GM23338 (cell line): Measurements from ENCODE around the gene AKT1S1. TPM values are rescaled to one million over a fixed set of nuclear protein-coding genes. Genes with fewer than 3 reads are reported as not detected.

Experiments
- ATAC-seq: fragments of 200-7000 bp; cut with Tn5 transposase; 3 replicates; pipeline ENCODE4 v1.9.1; 2020
- DNase-seq: peaks from one replicate; pipeline ENCODE4 v3.0.0-alpha.2; 2015; ENCODE audit warnings: low spot score
- H2AFZ ChIP-seq: fragments of 200-600 bp; sonication (generic); 2 replicates; pipeline ENCODE4 v1.8.0; 2016; ENCODE audit warnings: antibody characterized with exemption, mild to moderate bottlenecking, moderate library complexity
- H3F3A ChIP-seq: fragments of 200-600 bp; sonication (generic); replicated peaks from 2 replicates; pipeline ENCODE4 v1.8.0; 2017; ENCODE audit warnings: antibody characterized with exemption, mixed run types, low read depth
- H3K27ac ChIP-seq: fragments of 200-600 bp; sonication (generic); 2 replicates; pipeline ENCODE4 v1.6.1; 2016; ENCODE audit warnings: low read depth
- H3K27me3 ChIP-seq: fragments of 200-600 bp; sonication (generic); 2 replicates; pipeline ENCODE4 v1.8.0; 2016; ENCODE audit warnings: mild to moderate bottlenecking, mixed run types, moderate library complexity; ENCODE audit not compliant: insufficient read depth
- H3K36me3 ChIP-seq: fragments of 200-600 bp; sonication (generic); 2 replicates; pipeline ENCODE4 v1.8.0; 2016; ENCODE audit warnings: mild to moderate bottlenecking; ENCODE audit not compliant: insufficient read depth
- H3K4me1 ChIP-seq: fragments of 200-600 bp; sonication (generic); 2 replicates; pipeline ENCODE4 v1.8.0; 2016; ENCODE audit warnings: mild to moderate bottlenecking, moderate library complexity; ENCODE audit not compliant: insufficient read depth
- H3K4me2 ChIP-seq: fragments of 200-600 bp; sonication (generic); 2 replicates; pipeline ENCODE4 v1.7.1; 2017; ENCODE audit warnings: mixed run types
- H3K4me3 ChIP-seq: fragments of 200-600 bp; sonication (generic); 2 replicates; pipeline ENCODE4 v1.6.1; 2016; ENCODE audit warnings: mixed run types
- H3K79me2 ChIP-seq: fragments of 200-600 bp; sonication (generic); replicated peaks from 2 replicates; pipeline ENCODE4 v1.8.0; 2017; ENCODE audit warnings: mild to moderate bottlenecking; ENCODE audit not compliant: insufficient read depth
- H3K9me2 ChIP-seq: fragments of 200-600 bp; sonication (generic); 2 replicates; pipeline ENCODE4 v1.8.0; 2017; ENCODE audit not compliant: insufficient read depth
- H4K20me1 ChIP-seq: fragments of 200-600 bp; sonication (generic); replicated peaks from 2 replicates; pipeline ENCODE4 v1.8.0; 2017; ENCODE audit warnings: mild to moderate bottlenecking; ENCODE audit not compliant: insufficient read depth
- H3K27ac Mint-ChIP-seq: 2 replicates; pipeline ENCODE4 v1.8.0; 2020; ENCODE audit warnings: inconsistent platforms, mild to moderate bottlenecking, moderate library complexity, mixed read lengths
- H3K27me3 Mint-ChIP-seq: 3 replicates; pipeline ENCODE4 v1.8.0; 2022; ENCODE audit warnings: low read depth, mild to moderate bottlenecking, moderate library complexity, mixed read lengths, inconsistent platforms; ENCODE audit not compliant: insufficient read depth, poor library complexity
- H3K36me3 Mint-ChIP-seq: 3 replicates; pipeline ENCODE4 v1.8.0; 2021; ENCODE audit warnings: low read depth, mild to moderate bottlenecking, inconsistent platforms, moderate library complexity, mixed read lengths
- H3K4me1 Mint-ChIP-seq: 3 replicates; pipeline ENCODE4 v1.8.0; 2020; ENCODE audit warnings: mild to moderate bottlenecking, inconsistent platforms, mixed read lengths
- H3K4me3 Mint-ChIP-seq: 3 replicates; pipeline ENCODE4 v1.8.0; 2021; ENCODE audit warnings: moderate library complexity, mild to moderate bottlenecking, inconsistent platforms, mixed read lengths
- H3K9me3 Mint-ChIP-seq: 3 replicates; pipeline ENCODE4 v1.8.0; 2020; ENCODE audit warnings: moderate library complexity, mild to moderate bottlenecking, inconsistent platforms, mixed read lengths
- CREB1 ChIP-seq: fragments of 250-450 bp; sonication (Bioruptor Pico); IDR thresholded peaks from 2 replicates; pipeline ENCODE4 v1.5.0; 2020; ENCODE audit warnings: low read depth, mild to moderate bottlenecking, moderate library complexity
- CTCF ChIP-seq, 2 experiments: fragments of 200-600 bp in 1 of 2; sonication (generic) in 1 of 2; conservative IDR thresholded peaks; 2 replicates each; pipeline versions ENCODE4 v1.5.1 to v1.6.1; 2016 to 2017; ENCODE audit warnings: antibody characterized with exemption in 2 of 2, low read depth in 2 of 2, mild to moderate bottlenecking in 2 of 2, moderate library complexity in 1 of 2
- ETS1 ChIP-seq: IDR thresholded peaks from 2 replicates; pipeline ENCODE4 v1.6.1; 2016; ENCODE audit warnings: antibody characterized with exemption
- EZH2 ChIP-seq: fragments of 200-600 bp; sonication (generic); IDR thresholded peaks from one replicate; pipeline ENCODE4 v1.8.0; 2017; ENCODE audit warnings: antibody characterized with exemption, mild to moderate bottlenecking, low read depth; ENCODE audit not compliant: unreplicated experiment
- EZH2phosphoT487 ChIP-seq: fragments of 200-600 bp; sonication (generic); IDR thresholded peaks from one replicate; pipeline ENCODE4 v1.8.1; 2018; ENCODE audit warnings: antibody characterized with exemption; ENCODE audit not compliant: unreplicated experiment
- JUNB ChIP-seq: IDR thresholded peaks from one replicate; pipeline ENCODE4 v1.6.1; 2016; ENCODE audit warnings: antibody characterized with exemption; ENCODE audit not compliant: unreplicated experiment
- NANOG ChIP-seq: IDR thresholded peaks from 2 replicates; pipeline ENCODE4 v1.6.1; 2016; ENCODE audit warnings: antibody characterized with exemption, borderline replicate concordance
- POLR2AphosphoS5 ChIP-seq: IDR thresholded peaks from 2 replicates; pipeline ENCODE4 v1.6.1; 2016; ENCODE audit warnings: antibody characterized with exemption, low read depth
- REST ChIP-seq: IDR thresholded peaks from one replicate; pipeline ENCODE4 v1.6.1; 2018; ENCODE audit warnings: antibody characterized with exemption; ENCODE audit not compliant: unreplicated experiment
- STAT1 ChIP-seq: IDR thresholded peaks from one replicate; pipeline ENCODE4 v1.6.1; 2016; ENCODE audit warnings: antibody characterized with exemption; ENCODE audit not compliant: unreplicated experiment
- ZNF114 ChIP-seq: fragments of 250-450 bp; sonication (Bioruptor Pico); IDR thresholded peaks from 2 replicates; pipeline ENCODE4 v1.5.0; 2020; ENCODE audit warnings: mild to moderate bottlenecking, moderate library complexity
- ZNF331 ChIP-seq: fragments of 250-450 bp; sonication (Bioruptor Pico); IDR thresholded peaks from 2 replicates; pipeline ENCODE4 v1.5.0; 2020; ENCODE audit warnings: low read depth, mild to moderate bottlenecking, moderate library complexity
- ZNF462 ChIP-seq: fragments of 250-450 bp; sonication (Bioruptor Pico); IDR thresholded peaks from 2 replicates; pipeline ENCODE4 v1.5.0; 2020; ENCODE audit warnings: mild to moderate bottlenecking, moderate library complexity
- polyA plus RNA-seq: library from polyadenylated mRNA; unstranded; fragments of >200 nt; fragmentation: Nextera tagmentation; extraction: Ambion mirVana; gene quantifications from 2 replicates; pipeline ENCODE4 v1.2.1, GENCODE V29; 2016
- total RNA-seq: library from RNA; depleted of rRNA; stranded (reverse); fragments of >200 nt; shearing (Covaris generic); gene quantifications from 2 replicates; pipeline ENCODE4 v1.2.3, GENCODE V29; 2014

AKT1S1 gene
- total and polyA plus RNA-seq, 2 experiments from 2014 or later: 21.5 to 28.6 TPM

- H3K27ac Mint-ChIP-seq: no peak overlapping the region
- peaks cover 13% of the 10 kb centered on the region for H4K20me1 ChIP-seq
- no peak for DNase-seq
- peaks cover 21% of the 10 kb centered on the region for H3K27me3 Mint-ChIP-seq
- H3F3A ChIP-seq: peaks cover 32% of the 10 kb centered on the region
- H3K9me3 Mint-ChIP-seq: peaks cover 7% of the 10 kb centered on the region
- no peaks in the 10 kb centered on the region for H3K27me3 ChIP-seq
- H3K4me1 ChIP-seq: peaks cover 19% of the 10 kb centered on the region
- H3K36me3 Mint-ChIP-seq: peaks cover 32% of the 10 kb centered on the region
- no peak overlapping the region for H2AFZ ChIP-seq
- H3K4me3 ChIP-seq: peak overlapping the region; percentile 99
- H3K27ac ChIP-seq: peak overlapping the region; percentile 94
- peaks cover 21% of the 10 kb centered on the region for H3K79me2 ChIP-seq
- H3K36me3 ChIP-seq: peaks cover 8% of the 10 kb centered on the region
- ATAC-seq: peak; percentile 10
- peaks cover 34% of the 10 kb centered on the region for H3K4me1 Mint-ChIP-seq
- TF ChIP-seq POLR2AphosphoS5 (no peak; the same call in 1 of the 2 replicates), ZNF114 (CRISPR knock-in tag) (no peak), CTCF (conservative IDR thresholded peaks at IDR 0.05; ENCODE audit: low read depth in 2 of 2) (no peak), REST (no peak), EZH2 (no peak), ZNF331 (no peak), JUNB (no peak), EZH2phosphoT487 (no peak), CREB1 (CRISPR knock-in tag) (no peak), STAT1 (no peak), ETS1 (no peak), ZNF462 (CRISPR knock-in tag) (no peak), NANOG (no peak)
- H3K9me2 ChIP-seq: no peaks in the 10 kb centered on the region
- no peak overlapping the region for H3K4me3 Mint-ChIP-seq
- peak overlapping the region; percentile 93 for H3K4me2 ChIP-seq
Observed at GRCh38 chr19:49869009-49869483, 8.1 kb downstream of the AKT1S1 start.
